ENCODE measurements around the gene RPS6KA2.

RPS6KA2 gene

GRCh38 chr6:166627033-166627874, at the start of gene RPS6KA2:
Gene RPS6KA2, minus strand, starts transcription at chr6:166627251. Its CDS starts 232 bp downstream, at chr6:166627019.
- H3K27me3 Mint-ChIP-seq (ENCODE audit: low read depth), result peaks cover 56% of the 10 kb centered on the region
- H3K4me1 Mint-ChIP-seq (ENCODE audit: low read depth), result peaks cover 22% of the 10 kb centered on the region
- H3K4me3 Mint-ChIP-seq, result peak within 1 kb of the TSS; percentile 95
- no peaks in the 10 kb centered on the region for H3K36me3 Mint-ChIP-seq (ENCODE audit: low read depth)
- no peaks in the 10 kb centered on the region for H3K9me3 Mint-ChIP-seq
- H3K27ac Mint-ChIP-seq, result peak within 1 kb of the TSS; percentile 86
- peak; percentile 100 for DNase-seq (ENCODE audit: low spot score)

- H3K27me3 Mint-ChIP-seq (ENCODE audit: low read depth), result peaks cover 6% of the 10 kb centered on the region
- H3K36me3 Mint-ChIP-seq (ENCODE audit: low read depth), result no peaks in the 10 kb centered on the region
- DNase-seq (ENCODE audit: low spot score), result no peak
- H3K4me3 Mint-ChIP-seq, result no peak overlapping the region
- H3K9me3 Mint-ChIP-seq, result no peaks in the 10 kb centered on the region
- no peak overlapping the region for H3K27ac Mint-ChIP-seq
- no peaks in the 10 kb centered on the region for H3K4me1 Mint-ChIP-seq (ENCODE audit: low read depth)
Measured at GRCh38 chr6:166676270-166676860, 49.3 kb upstream of the RPS6KA2 start.

- Mint-ChIP-seq H3K36me3 (ENCODE audit: low read depth) (no peaks in the 10 kb centered on the region), H3K27ac (no peak overlapping the region), H3K4me3 (no peak overlapping the region), H3K9me3 (no peaks in the 10 kb centered on the region), H3K27me3 (ENCODE audit: low read depth) (peaks cover 6% of the 10 kb centered on the region), H3K4me1 (ENCODE audit: low read depth) (no peaks in the 10 kb centered on the region)
- no peak for DNase-seq (ENCODE audit: low spot score)
Measured at GRCh38 chr6:166675736-166676135, 48.7 kb upstream of the RPS6KA2 start.

- H3K27ac Mint-ChIP-seq, result no peak overlapping the region
- H3K4me3 Mint-ChIP-seq, result no peak overlapping the region
- H3K36me3 Mint-ChIP-seq (ENCODE audit: low read depth), result no peaks in the 10 kb centered on the region
- no peaks in the 10 kb centered on the region for H3K4me1 Mint-ChIP-seq (ENCODE audit: low read depth)
- DNase-seq (ENCODE audit: low spot score), result no peak
- peaks cover 6% of the 10 kb centered on the region for H3K27me3 Mint-ChIP-seq (ENCODE audit: low read depth)
- no peaks in the 10 kb centered on the region for H3K9me3 Mint-ChIP-seq
Measured at GRCh38 chr6:166673309-166673708, 46.3 kb upstream of the RPS6KA2 start.

- Mint-ChIP-seq H3K27ac (no peak overlapping the region), H3K4me1 (ENCODE audit: low read depth) (no peaks in the 10 kb centered on the region), H3K4me3 (no peak overlapping the region), H3K9me3 (no peaks in the 10 kb centered on the region), H3K27me3 (ENCODE audit: low read depth) (peaks cover 6% of the 10 kb centered on the region), H3K36me3 (ENCODE audit: low read depth) (no peaks in the 10 kb centered on the region)
- DNase-seq (ENCODE audit: low spot score), result no peak
Measured at GRCh38 chr6:166672624-166673206, 45.7 kb upstream of the RPS6KA2 start.

- Mint-ChIP-seq H3K27ac (no peak overlapping the region), H3K36me3 (ENCODE audit: low read depth) (no peaks in the 10 kb centered on the region), H3K4me3 (no peak overlapping the region), H3K9me3 (no peaks in the 10 kb centered on the region), H3K4me1 (ENCODE audit: low read depth) (no peaks in the 10 kb centered on the region), H3K27me3 (ENCODE audit: low read depth) (peaks cover 6% of the 10 kb centered on the region)
- DNase-seq (ENCODE audit: low spot score), result no peak
Measured at GRCh38 chr6:166672146-166672545, 45.1 kb upstream of the RPS6KA2 start.

GRCh38 chr6:166671434-166672081, 44.5 kb upstream of the RPS6KA2 start:
- H3K4me3 Mint-ChIP-seq, result no peak overlapping the region
- no peaks in the 10 kb centered on the region for H3K4me1 Mint-ChIP-seq (ENCODE audit: low read depth)
- no peak for DNase-seq (ENCODE audit: low spot score)
- H3K27me3 Mint-ChIP-seq (ENCODE audit: low read depth), result peaks cover 6% of the 10 kb centered on the region
- no peaks in the 10 kb centered on the region for H3K9me3 Mint-ChIP-seq
- no peaks in the 10 kb centered on the region for H3K36me3 Mint-ChIP-seq (ENCODE audit: low read depth)
- no peak overlapping the region for H3K27ac Mint-ChIP-seq

GRCh38 chr6:166670894-166671293, 43.8 kb upstream of the RPS6KA2 start:
- no peak overlapping the region for H3K4me3 Mint-ChIP-seq
- H3K9me3 Mint-ChIP-seq, result no peaks in the 10 kb centered on the region
- no peak overlapping the region for H3K27ac Mint-ChIP-seq
- no peaks in the 10 kb centered on the region for H3K36me3 Mint-ChIP-seq (ENCODE audit: low read depth)
- no peaks in the 10 kb centered on the region for H3K4me1 Mint-ChIP-seq (ENCODE audit: low read depth)
- peaks cover 6% of the 10 kb centered on the region for H3K27me3 Mint-ChIP-seq (ENCODE audit: low read depth)
- DNase-seq (ENCODE audit: low spot score), result no peak

GRCh38 chr6:166670013-166670412, 43.0 kb upstream of the RPS6KA2 start:
- Mint-ChIP-seq H3K9me3 (no peaks in the 10 kb centered on the region), H3K4me1 (ENCODE audit: low read depth) (no peaks in the 10 kb centered on the region), H3K27me3 (ENCODE audit: low read depth) (peaks cover 6% of the 10 kb centered on the region), H3K36me3 (ENCODE audit: low read depth) (no peaks in the 10 kb centered on the region), H3K27ac (no peak overlapping the region), H3K4me3 (no peak overlapping the region)
- DNase-seq (ENCODE audit: low spot score), result no peak

- H3K27ac Mint-ChIP-seq, result no peak overlapping the region
- peaks cover 6% of the 10 kb centered on the region for H3K27me3 Mint-ChIP-seq (ENCODE audit: low read depth)
- no peak for DNase-seq (ENCODE audit: low spot score)
- no peaks in the 10 kb centered on the region for H3K36me3 Mint-ChIP-seq (ENCODE audit: low read depth)
- peaks cover 1% of the 10 kb centered on the region for H3K4me1 Mint-ChIP-seq (ENCODE audit: low read depth)
- no peaks in the 10 kb centered on the region for H3K9me3 Mint-ChIP-seq
- no peak overlapping the region for H3K4me3 Mint-ChIP-seq
Measured at GRCh38 chr6:166667796-166668610, 41.0 kb upstream of the RPS6KA2 start.

GRCh38 chr6:166664135-166664534, 37.1 kb upstream of the RPS6KA2 start:
- H3K36me3 Mint-ChIP-seq (ENCODE audit: low read depth), result no peaks in the 10 kb centered on the region
- no peak overlapping the region for H3K4me3 Mint-ChIP-seq
- peaks cover 8% of the 10 kb centered on the region for H3K27me3 Mint-ChIP-seq (ENCODE audit: low read depth)

GRCh38 chr6:166663568-166663967, 36.5 kb upstream of the RPS6KA2 start:
- peaks cover 8% of the 10 kb centered on the region for H3K27me3 Mint-ChIP-seq (ENCODE audit: low read depth)
- H3K27ac Mint-ChIP-seq, result no peak overlapping the region
- no peaks in the 10 kb centered on the region for H3K9me3 Mint-ChIP-seq

More at GRCh38 chr6:166664135-166664534, 37.1 kb upstream of the RPS6KA2 start:
- Mint-ChIP-seq H3K27ac (no peak overlapping the region), H3K4me1 (ENCODE audit: low read depth) (peaks cover 1% of the 10 kb centered on the region), H3K9me3 (no peaks in the 10 kb centered on the region)
- no peak for DNase-seq (ENCODE audit: low spot score)

GRCh38 chr6:166662690-166663089, 35.6 kb upstream of the RPS6KA2 start:
- no peaks in the 10 kb centered on the region for H3K36me3 Mint-ChIP-seq (ENCODE audit: low read depth)
- H3K4me1 Mint-ChIP-seq (ENCODE audit: low read depth), result peaks cover 1% of the 10 kb centered on the region
- no peak overlapping the region for H3K27ac Mint-ChIP-seq
- peaks cover 11% of the 10 kb centered on the region for H3K27me3 Mint-ChIP-seq (ENCODE audit: low read depth)
- DNase-seq (ENCODE audit: low spot score), result no peak
- H3K4me3 Mint-ChIP-seq, result no peak overlapping the region
- no peaks in the 10 kb centered on the region for H3K9me3 Mint-ChIP-seq

More at GRCh38 chr6:166663568-166663967, 36.5 kb upstream of the RPS6KA2 start:
- no peaks in the 10 kb centered on the region for H3K36me3 Mint-ChIP-seq (ENCODE audit: low read depth)
- no peak overlapping the region for H3K4me3 Mint-ChIP-seq
- peaks cover 1% of the 10 kb centered on the region for H3K4me1 Mint-ChIP-seq (ENCODE audit: low read depth)
- DNase-seq (ENCODE audit: low spot score), result no peak
